Melanocyte of skin (primary cell): ENCODE data around the gene FMN2. TPM values are rescaled to one million over a fixed set of nuclear protein-coding genes. Genes with fewer than 3 reads are reported as not detected.

Experiments
- small RNA-seq, 2 donors: library from RNA; depleted of rRNA; stranded (forward); fragments of <200 nt; gene quantifications; one replicate each; pipeline ENCODE3, GENCODE V24; 2012
- total RNA-seq, 2 donors: library from RNA; depleted of rRNA; stranded (reverse); fragments of >200 nt; gene quantifications; 2 replicates each; pipeline ENCODE4 v1.2.3, GENCODE V29; 2012

The FMN2 gene
- total RNA-seq = under 1 TPM in 1 of 2 donors, not detected in 1; 0.34 TPM

GRCh38 chr1:240091614-240092300 is at the start of gene FMN2:
Gene FMN2, plus strand, starts transcription at chr1:240091883. Its CDS starts 227 bp downstream, at chr1:240092110.

Small RNAs within 50 kb of the gene (small RNA-seq; reads per million reads assigned to genes)
- 0 reads per million in 2 donors for gene RF00019
